ENCODE measurements around the gene HEXIM1.

HEXIM1 gene, protein sequence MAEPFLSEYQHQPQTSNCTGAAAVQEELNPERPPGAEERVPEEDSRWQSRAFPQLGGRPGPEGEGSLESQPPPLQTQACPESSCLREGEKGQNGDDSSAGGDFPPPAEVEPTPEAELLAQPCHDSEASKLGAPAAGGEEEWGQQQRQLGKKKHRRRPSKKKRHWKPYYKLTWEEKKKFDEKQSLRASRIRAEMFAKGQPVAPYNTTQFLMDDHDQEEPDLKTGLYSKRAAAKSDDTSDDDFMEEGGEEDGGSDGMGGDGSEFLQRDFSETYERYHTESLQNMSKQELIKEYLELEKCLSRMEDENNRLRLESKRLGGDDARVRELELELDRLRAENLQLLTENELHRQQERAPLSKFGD

DNA sequence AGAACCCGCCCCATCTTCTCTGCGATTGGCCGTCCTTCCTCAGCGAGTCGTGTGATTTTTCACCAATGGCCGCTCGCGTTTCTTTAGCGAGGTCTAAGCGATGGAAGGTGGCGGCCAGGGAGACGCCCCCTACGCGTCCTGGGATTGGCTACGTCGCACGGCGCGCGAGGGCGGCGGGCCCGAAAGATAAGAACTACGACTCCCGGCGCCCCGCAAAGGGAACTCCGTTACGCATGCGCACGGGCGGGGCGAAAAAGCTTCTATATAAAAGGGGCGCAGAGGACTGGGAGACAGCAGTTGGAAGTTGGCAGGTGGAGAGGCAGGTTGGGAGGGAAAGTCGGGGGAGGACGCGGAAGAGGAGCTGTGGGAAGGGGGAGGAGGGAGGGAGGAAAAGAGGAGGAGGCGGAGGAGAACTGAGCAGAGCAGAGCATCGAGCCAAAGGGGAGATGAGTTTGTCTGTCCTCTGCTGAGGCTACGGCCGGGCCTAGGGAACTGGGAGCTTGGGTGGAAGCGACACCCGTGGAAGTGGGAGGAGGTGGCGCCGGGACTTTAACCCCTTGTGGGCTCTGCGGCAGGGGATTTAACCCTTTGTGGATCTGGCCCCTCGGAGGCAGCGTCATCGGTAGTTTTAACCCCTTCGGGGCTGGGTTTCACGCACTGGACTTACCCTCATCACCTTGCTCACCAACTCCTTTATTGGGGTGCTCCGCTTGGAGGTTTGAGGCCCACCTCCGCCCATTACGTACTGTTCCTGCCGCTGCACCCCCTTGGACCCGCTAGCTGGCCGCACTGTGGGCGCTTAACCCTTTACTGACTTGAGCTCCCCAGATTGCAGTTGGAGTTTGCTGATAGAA, at the start of gene HEXIM1:
TSS of gene HEXIM1 (plus strand) at position 293 of the 854 bp plus-strand sequence. CDS start 716 bp downstream, outside the sequence.
- DNase-seq, result peak; percentile 98

- DNase-seq, result peak; percentile 79
Measured at GRCh38 chr17:45098869-45099616, 49.2 kb upstream of the HEXIM1 start.

GRCh38 chr17:45101546-45101882, 46.8 kb upstream of the HEXIM1 start:
- DNase-seq, result no peak

DNA sequence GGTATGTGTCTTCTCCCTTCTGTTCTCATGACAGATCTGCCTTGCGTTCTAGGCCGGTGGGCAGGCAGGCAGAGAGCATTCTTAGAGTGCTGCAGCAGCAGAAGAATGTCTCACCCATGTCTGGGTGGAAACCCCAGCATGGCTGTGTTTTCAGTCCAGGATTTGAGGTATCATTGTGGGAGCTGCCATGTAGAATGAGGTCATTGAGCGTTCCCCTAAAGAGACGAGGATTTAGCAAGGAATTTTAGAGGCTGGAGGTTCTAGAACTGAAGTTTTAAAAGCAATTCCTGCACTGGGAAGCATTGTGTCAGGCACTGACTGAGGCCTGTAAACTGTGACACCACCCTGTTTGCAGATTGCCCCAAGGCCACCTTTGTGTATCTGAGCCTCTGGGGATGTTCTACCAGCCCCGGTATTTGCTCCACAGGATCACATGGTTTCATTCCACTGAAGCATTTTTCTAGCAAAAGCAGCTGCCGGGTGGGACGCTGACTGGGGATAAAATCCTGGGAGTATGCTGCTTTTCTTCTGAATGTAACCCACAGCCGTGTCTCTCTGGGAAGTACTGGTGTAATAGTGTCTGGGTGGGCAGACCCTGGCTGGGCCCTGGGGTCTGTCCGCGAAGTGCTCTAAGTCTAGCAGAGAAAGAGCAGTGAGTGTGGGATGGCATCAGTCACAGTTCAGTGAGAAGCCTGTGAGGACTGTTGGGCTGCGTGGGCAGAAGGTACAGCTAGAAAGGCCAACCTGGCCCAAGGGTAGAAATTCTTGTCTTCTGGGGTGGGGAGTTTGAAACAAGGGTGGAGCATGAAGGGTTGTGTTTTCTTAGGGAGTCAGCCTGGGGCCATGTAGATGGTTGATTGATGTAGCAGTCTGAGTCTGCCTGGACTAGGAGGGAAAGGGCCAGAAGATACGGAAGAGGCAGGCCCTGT, 46.1 kb upstream of the HEXIM1 start:
- DNase-seq, result no peak

DNA sequence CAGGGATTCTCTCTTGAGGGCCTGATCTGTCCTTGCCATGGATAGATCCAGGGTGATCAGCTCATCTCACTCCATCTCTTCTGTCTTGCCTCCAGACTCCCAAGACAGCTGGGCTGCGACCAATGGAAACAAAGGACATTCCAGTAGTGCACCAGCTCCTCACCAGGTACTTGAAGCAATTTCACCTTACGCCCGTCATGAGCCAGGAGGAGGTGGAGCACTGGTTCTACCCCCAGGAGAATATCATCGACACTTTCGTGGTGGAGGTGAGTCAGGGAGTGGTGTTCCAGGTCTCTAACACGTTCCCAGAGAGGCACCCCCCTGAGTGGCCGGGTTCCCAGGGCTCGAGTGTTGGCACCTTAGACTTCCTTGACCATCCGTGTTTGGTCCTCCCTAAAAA, 45.4 kb upstream of the HEXIM1 start:
- DNase-seq, result no peak

DNA sequence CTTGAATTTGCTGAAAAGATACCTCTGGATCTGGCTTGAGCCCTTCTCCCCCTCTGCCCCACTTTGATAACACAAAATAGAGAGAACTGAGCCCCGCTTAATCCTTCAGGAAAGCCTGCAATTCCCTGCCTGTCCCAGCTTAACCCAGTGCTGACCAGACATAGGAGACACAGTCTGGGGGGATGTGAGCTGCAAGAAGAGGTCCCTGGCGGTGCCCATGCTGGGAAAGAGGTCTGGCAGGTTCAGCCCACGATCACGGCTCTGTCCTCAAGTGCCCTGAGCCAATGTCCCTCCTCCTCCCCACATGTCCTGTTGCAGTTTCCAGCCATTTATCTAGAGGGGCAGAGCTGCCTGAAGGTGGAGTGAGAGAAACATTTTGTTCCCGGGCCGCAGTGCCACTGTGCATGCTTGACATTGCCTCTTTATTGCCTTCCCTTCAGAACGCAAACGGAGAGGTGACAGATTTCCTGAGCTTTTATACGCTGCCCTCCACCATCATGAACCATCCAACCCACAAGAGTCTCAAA, 44.9 kb upstream of the HEXIM1 start:
- no peak for DNase-seq

GRCh38 chr17:45104029-45104428, 44.2 kb upstream of the HEXIM1 start:
- DNase-seq, result no peak

- no peak for DNase-seq
Measured at GRCh38 chr17:45104497-45104896, 43.8 kb upstream of the HEXIM1 start.

GRCh38 chr17:45104907-45105624, 43.2 kb upstream of the HEXIM1 start:
- DNase-seq, result no peak

DNA sequence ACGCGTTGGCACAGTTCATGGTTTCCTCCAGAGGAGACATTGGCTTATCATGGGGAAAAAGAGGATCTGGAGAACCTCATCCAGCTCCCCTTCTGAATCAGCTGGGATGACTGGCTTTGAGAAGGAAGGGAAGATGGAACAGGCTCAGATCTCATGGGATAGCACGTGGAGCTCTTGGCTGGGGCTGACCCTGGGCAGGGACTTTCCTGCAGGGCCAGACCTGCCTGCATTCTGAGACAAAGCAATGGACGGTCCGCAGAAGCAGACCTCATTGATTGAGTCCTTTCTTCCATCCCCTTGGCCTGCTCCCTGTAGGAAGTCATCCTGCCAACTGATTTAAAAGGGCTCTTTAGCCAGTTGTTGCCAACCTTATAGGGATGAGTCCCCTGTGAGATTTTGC, 42.2 kb upstream of the HEXIM1 start:
- no peak for DNase-seq

GRCh38 chr17:45106582-45106981, 41.7 kb upstream of the HEXIM1 start:
- no peak for DNase-seq

DNA sequence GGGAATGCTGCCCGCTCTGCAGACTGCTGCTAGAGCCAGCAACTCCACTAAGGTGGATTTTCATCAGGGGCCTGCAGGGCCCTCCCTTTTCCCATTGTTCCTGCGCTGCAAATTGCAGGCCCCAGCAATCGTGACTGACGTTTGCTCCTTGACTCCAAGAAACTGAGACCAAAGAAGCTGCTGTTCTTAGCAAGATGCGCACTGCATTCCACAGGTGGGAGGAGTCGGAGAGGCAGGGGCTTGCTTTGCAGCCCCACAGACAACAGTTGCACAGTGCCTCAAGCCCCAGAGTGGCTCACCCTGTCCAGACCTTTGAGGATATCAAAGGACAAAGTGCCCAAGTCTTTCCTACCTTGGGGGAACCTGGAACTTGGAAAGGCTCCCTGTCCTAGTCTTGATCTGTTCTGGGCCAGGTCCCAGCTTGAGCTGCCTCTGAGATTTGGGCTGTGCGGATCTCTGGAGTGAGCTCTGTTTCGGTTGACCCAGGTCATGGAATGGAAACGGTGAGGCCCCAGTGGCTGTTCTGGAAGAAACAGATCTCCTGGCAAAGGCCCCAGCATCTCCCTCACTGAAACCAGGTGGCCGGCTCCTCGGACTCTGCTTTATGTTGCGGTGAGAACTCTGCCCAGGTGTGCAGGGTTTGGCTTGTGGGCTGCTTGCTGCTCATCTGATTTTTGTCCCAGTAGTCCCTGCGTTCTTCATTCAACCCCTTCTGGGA, 40.8 kb upstream of the HEXIM1 start:
- DNase-seq, result no peak

GRCh38 chr17:45108051-45108450, 40.2 kb upstream of the HEXIM1 start:
- DNase-seq, result no peak

GRCh38 chr17:45108595-45109521, 39.4 kb upstream of the HEXIM1 start:
- DNase-seq, result no peak

DNA sequence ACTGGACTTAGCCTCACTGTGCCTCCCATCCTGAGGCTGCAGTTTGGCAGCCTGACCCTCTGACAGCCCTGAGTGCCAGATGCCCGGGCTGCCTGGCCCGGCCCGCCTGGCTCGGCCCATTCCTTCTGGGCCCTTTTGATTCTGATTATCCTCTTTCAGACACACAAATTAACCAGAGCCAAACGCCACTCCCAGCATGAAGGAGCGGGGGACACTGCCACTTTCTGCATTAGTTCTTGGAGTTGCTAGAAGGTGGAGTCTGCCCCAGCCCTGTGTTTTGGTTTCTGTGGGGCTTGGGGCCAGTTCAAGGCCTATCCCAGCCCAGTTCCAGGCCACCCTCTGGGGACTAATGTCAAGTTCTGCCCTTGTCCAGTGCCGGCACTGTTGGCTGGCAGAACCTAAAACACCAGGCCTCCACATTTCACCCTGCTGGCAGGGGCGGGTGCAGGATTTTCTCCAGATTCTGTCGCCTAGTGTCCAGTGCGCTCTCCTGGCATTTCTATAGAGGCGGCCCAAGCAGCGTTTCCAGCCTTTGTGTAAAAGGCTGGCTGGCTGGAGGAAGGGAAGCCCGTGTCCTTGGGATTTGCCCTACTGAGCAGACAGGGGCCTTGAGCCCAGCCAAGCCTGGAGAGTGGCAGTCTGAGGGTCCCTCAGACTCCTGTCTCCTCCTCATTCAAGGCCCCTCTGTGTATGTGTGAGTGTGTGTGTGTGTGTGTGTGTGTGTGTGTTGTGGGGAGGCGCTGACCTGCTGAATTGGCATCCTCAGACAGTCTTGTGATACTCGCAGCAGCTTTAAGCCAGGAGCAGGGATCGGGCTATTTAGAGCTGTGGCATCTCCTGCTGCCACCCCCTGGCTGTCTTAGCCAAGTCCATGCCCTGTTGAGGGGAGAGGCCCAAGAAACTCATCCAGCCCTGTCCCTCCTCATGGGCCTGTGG, 37.3 kb upstream of the HEXIM1 start:
- peak; percentile 26 for DNase-seq

DNA sequence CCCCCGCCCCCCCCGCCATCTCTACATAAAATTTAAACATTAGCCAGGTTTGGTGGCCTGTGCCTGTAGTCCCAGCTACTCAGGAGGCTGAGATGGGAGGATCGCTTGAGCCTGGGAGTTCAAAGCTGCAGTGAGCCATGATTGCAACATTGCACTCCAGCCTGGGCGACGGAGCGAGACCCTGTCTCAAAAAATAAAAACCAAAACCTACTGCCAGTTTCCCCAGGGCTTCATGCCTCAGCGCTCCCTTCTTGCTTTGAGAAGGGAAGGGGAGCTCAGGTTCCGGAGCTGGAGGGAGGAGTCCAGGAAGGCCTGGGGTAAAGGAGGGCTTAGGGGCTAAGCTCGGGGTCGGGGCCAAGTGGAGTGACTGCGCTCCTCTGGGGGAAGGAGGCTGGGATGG, 36.4 kb upstream of the HEXIM1 start:
- no peak for DNase-seq

GRCh38 chr17:45112559-45113423, 35.5 kb upstream of the HEXIM1 start:
- no peak for DNase-seq
